Caco-2 (cell line): Measurements from ENCODE around the gene CDC42EP3. TPM values are rescaled to one million over a fixed set of nuclear protein-coding genes. Genes with fewer than 3 reads are reported as not detected.

ENCODE experiments used
- BruUV-seq: library from RNA; stranded (reverse); fragments of 400-500 nt; replicated peaks from 2 replicates; lab custom pipeline; 2021; lab: Mats Ljungman, UMichigan
- CTCF ChIA-PET: fragments of 300-600 bp; sonication (Branson Sonifier 250); formaldehyde crosslinking; loops from one replicate; lab custom pipeline; 2022; ENCODE audit warnings: antibody characterized with exemption; lab: Charles Lee
- POLR2A ChIA-PET: fragments of 300-600 bp; sonication (Branson Sonifier 250); formaldehyde crosslinking; loops from one replicate; lab custom pipeline; 2022; ENCODE audit warnings: antibody characterized with exemption; lab: Charles Lee
- DNase-seq, 2 experiments: peaks; one replicate each; pipeline versions ENCODE4 v3.0.0 to v3.0.0-alpha.2; 2020 to 2022
- H3K27me3 ChIP-seq: replicated peaks from 2 replicates; pipeline ENCODE4 v1.6.0; 2011; ENCODE audit warnings: low read length; ENCODE audit not compliant: control insufficient read depth, insufficient read depth
- H3K36me3 ChIP-seq: 2 replicates; pipeline ENCODE4 v1.5.1; 2011; ENCODE audit warnings: low read length; ENCODE audit not compliant: control insufficient read depth, insufficient read depth
- H3K4me1 ChIP-seq: fragments of 250-450 bp; sonication (Bioruptor Pico); 2 replicates; pipeline ENCODE4 v1.5.1; 2020; ENCODE audit warnings: mild to moderate bottlenecking
- H3K4me3 ChIP-seq: 2 replicates; pipeline ENCODE4 v1.5.1; 2011; ENCODE audit warnings: low read depth, mild to moderate bottlenecking, control low read depth, low read length
- H3K9me3 ChIP-seq: fragments of 250-450 bp; sonication (Bioruptor Pico); 2 replicates; pipeline ENCODE4 v1.5.1; 2020; ENCODE audit warnings: mild to moderate bottlenecking, moderate library complexity
- H3K27ac Mint-ChIP-seq: one replicate; pipeline ENCODE4 v1.8.0; 2022; ENCODE audit warnings: mixed read lengths; ENCODE audit not compliant: unreplicated experiment
- H3K27me3 Mint-ChIP-seq: one replicate; pipeline ENCODE4 v1.8.0; 2022; ENCODE audit warnings: mixed read lengths; ENCODE audit not compliant: insufficient read depth, unreplicated experiment
- H3K36me3 Mint-ChIP-seq: one replicate; pipeline ENCODE4 v1.8.0; 2022; ENCODE audit warnings: mild to moderate bottlenecking, mixed read lengths; ENCODE audit not compliant: insufficient read depth, unreplicated experiment
- H3K4me1 Mint-ChIP-seq: one replicate; pipeline ENCODE4 v1.8.0; 2022; ENCODE audit warnings: low read depth, mixed read lengths; ENCODE audit not compliant: unreplicated experiment
- H3K4me3 Mint-ChIP-seq: one replicate; pipeline ENCODE4 v1.8.0; 2022; ENCODE audit warnings: mild to moderate bottlenecking, moderate library complexity, mixed read lengths; ENCODE audit not compliant: unreplicated experiment
- H3K9me3 Mint-ChIP-seq: one replicate; pipeline ENCODE4 v1.8.0; 2022; ENCODE audit warnings: mixed read lengths; ENCODE audit not compliant: unreplicated experiment
- intact Hi-C: fragments of 100-400 bp; cut with micrococcal nuclease; formaldehyde crosslinking; loops from one replicate; pipeline ENCODE4 v1.10.0; 2022; ENCODE audit not compliant: unreplicated experiment
- total RNA-seq: library from RNA; stranded (reverse); gene quantifications from 2 replicates; pipeline ENCODE4 v1.2.3, GENCODE V29; 2022
- TF ChIP-seq, protein P1 (sequence below), 2 experiments: fragments of 200-600 bp in 1 of 2; IDR thresholded peaks; 1 replicate in 1 of 2; 2 replicates in 1 of 2; pipeline versions ENCODE4 v1.5.1 to v1.8.0; 2011 to 2022; ENCODE audit warnings: antibody characterized with exemption in 1 of 2, control low read depth in 1 of 2, inconsistent platforms in 1 of 2, low read depth in 1 of 2, low read length in 1 of 2, mild to moderate bottlenecking in 1 of 2, moderate library complexity in 1 of 2; ENCODE audit not compliant: insufficient read depth in 1 of 2, severe bottlenecking in 1 of 2, unreplicated experiment in 1 of 2

CDC42EP3 gene
- total RNA-seq, 1 experiment from 2014 or later: 95.8 TPM

DNA sequence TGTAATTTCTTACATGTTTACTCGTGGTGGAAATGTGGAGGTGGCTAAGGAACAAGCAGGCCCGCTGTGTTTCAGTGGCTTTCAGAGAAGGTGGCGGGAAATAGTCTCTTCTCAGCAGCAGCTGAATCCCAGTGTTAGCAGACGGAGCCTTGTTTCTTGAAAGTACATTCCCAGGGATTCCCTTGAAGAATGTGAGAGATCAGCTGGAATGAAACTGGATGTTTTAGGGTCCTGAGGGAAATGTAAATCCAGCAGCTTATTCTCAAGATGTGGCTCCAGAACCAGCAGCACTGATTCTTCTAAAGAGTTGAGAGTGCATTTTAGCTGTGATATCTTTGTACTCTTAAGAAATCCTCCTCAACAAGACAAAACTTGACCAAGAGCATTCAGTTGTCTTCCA lies 59.1 kb downstream of the CDC42EP3 start:
- Mint-ChIP-seq H3K27ac (no peak overlapping the region), H3K4me1 (peaks cover 8% of the 10 kb centered on the region), H3K36me3 (no peaks in the 10 kb centered on the region), H3K27me3 (no peaks in the 10 kb centered on the region), H3K9me3 (peaks cover 9% of the 10 kb centered on the region), H3K4me3 (no peak overlapping the region)
- H3K27me3 ChIP-seq: no peaks in the 10 kb centered on the region
- CTCF ChIA-PET: no interaction called here
- intact Hi-C loops: loop anchor here (5.0 kb wide), 1 partner anchor 40 kb away; no protein-coding TSS in a partner anchor
- H3K4me3 ChIP-seq: no peak overlapping the region
- no peaks in the 10 kb centered on the region for H3K9me3 ChIP-seq
- no TSS peak for BruUV-seq
- H3K4me1 ChIP-seq: peaks cover 6% of the 10 kb centered on the region; the same call in 1 of the 2 replicates
- TF ChIP-seq, protein P1, sequence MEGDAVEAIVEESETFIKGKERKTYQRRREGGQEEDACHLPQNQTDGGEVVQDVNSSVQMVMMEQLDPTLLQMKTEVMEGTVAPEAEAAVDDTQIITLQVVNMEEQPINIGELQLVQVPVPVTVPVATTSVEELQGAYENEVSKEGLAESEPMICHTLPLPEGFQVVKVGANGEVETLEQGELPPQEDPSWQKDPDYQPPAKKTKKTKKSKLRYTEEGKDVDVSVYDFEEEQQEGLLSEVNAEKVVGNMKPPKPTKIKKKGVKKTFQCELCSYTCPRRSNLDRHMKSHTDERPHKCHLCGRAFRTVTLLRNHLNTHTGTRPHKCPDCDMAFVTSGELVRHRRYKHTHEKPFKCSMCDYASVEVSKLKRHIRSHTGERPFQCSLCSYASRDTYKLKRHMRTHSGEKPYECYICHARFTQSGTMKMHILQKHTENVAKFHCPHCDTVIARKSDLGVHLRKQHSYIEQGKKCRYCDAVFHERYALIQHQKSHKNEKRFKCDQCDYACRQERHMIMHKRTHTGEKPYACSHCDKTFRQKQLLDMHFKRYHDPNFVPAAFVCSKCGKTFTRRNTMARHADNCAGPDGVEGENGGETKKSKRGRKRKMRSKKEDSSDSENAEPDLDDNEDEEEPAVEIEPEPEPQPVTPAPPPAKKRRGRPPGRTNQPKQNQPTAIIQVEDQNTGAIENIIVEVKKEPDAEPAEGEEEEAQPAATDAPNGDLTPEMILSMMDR (IDR thresholded peaks at IDR 0.05; ENCODE audit: insufficient read depth in 1 of 2, low read depth in 1 of 2, low read length in 1 of 2, severe bottlenecking in 1 of 2, unreplicated experiment in 1 of 2): no peak
- DNase-seq: no peak
- POLR2A ChIA-PET: no interaction called here
- H3K36me3 ChIP-seq: no peaks in the 10 kb centered on the region

DNA sequence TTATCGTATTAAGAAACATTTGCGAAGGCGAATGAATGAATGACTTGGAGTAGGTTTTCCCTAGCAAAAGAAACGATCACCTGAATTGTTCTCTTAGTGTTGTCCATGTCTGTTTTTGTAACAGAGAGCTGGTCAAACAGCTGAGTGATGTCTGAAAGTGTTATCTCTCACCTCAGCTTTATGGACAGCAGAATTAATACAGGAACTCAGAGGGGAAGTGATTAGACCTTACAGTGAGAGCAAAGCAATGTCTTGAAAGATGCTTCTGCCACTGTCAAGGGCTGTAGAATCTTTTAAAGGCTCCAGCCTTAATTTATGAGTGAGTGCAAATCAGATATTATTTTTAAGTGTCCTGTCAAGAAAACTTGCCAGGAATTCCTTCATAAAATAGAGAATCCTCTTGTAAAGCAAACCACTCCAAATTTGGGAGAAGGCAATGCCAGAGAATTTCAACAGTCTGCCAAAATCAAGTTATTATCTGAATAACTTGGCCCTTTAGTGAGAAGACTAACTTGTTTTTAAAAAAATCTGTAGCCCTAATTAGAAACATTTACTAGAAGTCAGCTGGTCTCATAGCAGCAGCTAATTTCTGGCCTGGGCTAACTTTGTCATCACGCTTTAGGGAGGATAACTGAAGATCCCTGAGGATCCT lies 60.7 kb downstream of the CDC42EP3 start:
- H3K9me3 ChIP-seq: no peaks in the 10 kb centered on the region; the same call in 1 of the 2 replicates
- ChIA-PET CTCF (no interaction called here), POLR2A (no interaction called here)
- H3K36me3 Mint-ChIP-seq: no peaks in the 10 kb centered on the region
- peaks cover 6% of the 10 kb centered on the region; the same call in 1 of the 2 replicates for H3K4me1 ChIP-seq
- DNase-seq: no peak
- no peak overlapping the region for H3K4me3 ChIP-seq
- TF ChIP-seq, protein P1 (IDR thresholded peaks at IDR 0.05; ENCODE audit: insufficient read depth in 1 of 2, low read depth in 1 of 2, low read length in 1 of 2, severe bottlenecking in 1 of 2, unreplicated experiment in 1 of 2): no peak
- no peaks in the 10 kb centered on the region for H3K27me3 Mint-ChIP-seq
- H3K27ac Mint-ChIP-seq: no peak overlapping the region
- peaks cover 8% of the 10 kb centered on the region for H3K4me1 Mint-ChIP-seq
- H3K9me3 Mint-ChIP-seq: peaks cover 22% of the 10 kb centered on the region
- no peaks in the 10 kb centered on the region for H3K36me3 ChIP-seq
- no peak overlapping the region for H3K4me3 Mint-ChIP-seq
- intact Hi-C loops: loop anchor here (5.0 kb wide), 1 partner anchor 38 kb away; no protein-coding TSS in a partner anchor
- BruUV-seq: no TSS peak
- no peaks in the 10 kb centered on the region for H3K27me3 ChIP-seq

DNA sequence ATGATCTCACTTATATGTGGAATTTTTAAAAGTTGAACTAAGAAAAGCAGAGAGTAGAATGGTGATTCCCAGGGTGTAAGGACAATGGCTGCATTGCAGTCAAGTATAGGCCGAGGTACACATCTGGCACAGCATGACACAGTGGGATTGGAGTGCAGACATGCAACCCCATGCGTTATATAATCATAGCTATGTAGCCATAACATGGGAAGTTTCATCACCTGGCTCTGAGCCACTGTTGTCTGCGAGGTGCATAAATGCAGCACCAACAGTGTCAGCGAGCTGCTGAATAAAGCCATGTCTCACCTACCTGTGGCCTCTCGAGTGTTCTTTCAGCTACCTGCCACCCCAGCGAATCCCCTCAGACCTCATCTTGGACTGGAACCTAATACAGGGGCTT lies 61.7 kb downstream of the CDC42EP3 start:
- Mint-ChIP-seq H3K4me3 (no peak overlapping the region), H3K4me1 (peaks cover 8% of the 10 kb centered on the region), H3K27ac (no peak overlapping the region), H3K27me3 (no peaks in the 10 kb centered on the region), H3K9me3 (peaks cover 28% of the 10 kb centered on the region), H3K36me3 (no peaks in the 10 kb centered on the region)
- POLR2A ChIA-PET: no interaction called here
- Histone ChIP-seq H3K27me3 (no peaks in the 10 kb centered on the region), H3K4me1 (peaks cover 6% of the 10 kb centered on the region; the same call in 1 of the 2 replicates), H3K9me3 (peaks cover 5% of the 10 kb centered on the region; the same call in 1 of the 2 replicates), H3K36me3 (no peaks in the 10 kb centered on the region), H3K4me3 (no peak overlapping the region)
- TF ChIP-seq, protein P1 (IDR thresholded peaks at IDR 0.05; ENCODE audit: insufficient read depth in 1 of 2, low read depth in 1 of 2, low read length in 1 of 2, severe bottlenecking in 1 of 2, unreplicated experiment in 1 of 2): no peak
- BruUV-seq: no TSS peak
- CTCF ChIA-PET: no interaction called here
- intact Hi-C loops: loop anchor here (5.0 kb wide), 1 partner anchor 37 kb away; no protein-coding TSS in a partner anchor
- DNase-seq: no peak
